AML-193 (cell line): Measurements from ENCODE around the gene TAF11L2.
"Not testable (repeated sequence)": the region's sequence is repeated elsewhere in the genome, so short reads cannot be mapped to it uniquely, and the experiment has no call there.

Source experiments
- DNase-seq, 2 experiments: peaks; one replicate each; lab custom pipeline; 2025; lab: John Stamatoyannopoulos, UW

Gene TAF11L2

DNA sequence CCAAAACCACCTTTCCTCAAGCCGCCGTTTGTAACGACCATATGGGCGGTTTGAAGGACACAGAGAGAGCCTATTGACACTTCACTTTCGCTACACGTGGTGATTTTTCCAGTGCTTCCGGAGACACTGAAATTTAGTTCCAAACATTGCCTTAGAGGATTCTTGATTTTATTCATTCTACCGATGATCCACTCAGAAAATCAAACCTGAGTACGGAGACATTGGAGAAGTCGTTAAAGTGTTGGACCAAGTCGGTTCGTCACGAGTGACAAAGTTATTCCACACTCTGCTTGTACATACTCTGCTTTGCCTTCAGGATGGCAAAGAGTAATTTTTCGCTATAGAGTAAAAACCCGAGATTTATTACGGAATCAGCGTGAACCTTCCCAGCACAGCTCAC, 28.5 kb downstream of the TAF11L2 start:
- DNase-seq = not testable (repeated sequence)

DNA sequence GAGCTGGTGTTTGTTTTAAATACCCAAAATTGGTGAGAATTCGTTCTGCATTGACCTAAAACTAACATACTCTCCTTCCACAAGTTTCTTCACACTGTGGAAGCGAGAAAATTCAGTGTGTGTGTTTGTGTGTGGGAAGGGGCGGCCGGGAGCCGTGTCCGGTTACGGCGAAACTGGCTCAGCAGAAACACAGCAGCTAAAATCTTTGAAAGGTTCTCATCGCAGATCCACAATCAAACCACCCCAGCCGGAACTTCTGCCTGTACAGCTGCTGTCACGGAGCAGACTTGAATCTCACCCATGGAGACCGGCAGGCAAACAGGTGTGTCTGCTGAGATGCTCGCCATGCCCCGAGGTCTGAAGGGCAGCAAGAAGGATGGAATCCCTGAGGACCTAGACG, 30.3 kb downstream of the TAF11L2 start, which contains the start of gene TAF11L6:
Gene TAF11L6 (plus strand): TSS at position 301 of the 400 bp plus-strand sequence.
- not testable (repeated sequence) for DNase-seq
